ENCODE measurements around the gene PTPA. TPM values are rescaled to one million over a fixed set of nuclear protein-coding genes. Genes with fewer than 3 reads are reported as not detected.
A peak's percentile ranks its signal among the peaks of the same experiment; 100 is the strongest.

PTPA gene
- total and polyA plus RNA-seq, 10 donors: 38.8 to 107 (median 88.5) TPM

GRCh38 chr9:129078691-129079503, 32.3 kb upstream of the PTPA start:
- H3K36me3 ChIP-seq: peaks cover 0 to 3% (median 0%) of the 10 kb centered on the region in 6 donors
- H3K27me3 ChIP-seq (replicated peaks in 1 of 7): no peaks in the 10 kb centered on the region
- H3K4me1 ChIP-seq: peaks cover 16 to 41% (median 26%) of the 10 kb centered on the region in 6 donors
- intact Hi-C loops (cut with DNase I; ENCODE audit: low total_unique reads): no loop called here
- no peaks in the 10 kb centered on the region for H3K9me3 ChIP-seq
- WGBS, 5 donors: 84 to 90% (median 85%) methylated on average over 16 to 18 of the region's 18 CpGs
- H3K4me3 ChIP-seq: no peak overlapping the region
- no peak overlapping the region for H3K27ac ChIP-seq
- no peak for TF ChIP-seq POLR2AphosphoS5 (IDR thresholded peaks at IDR 0.05)
- TF ChIP-seq POLR2A (IDR thresholded peaks at IDR 0.05): no peak
- TF ChIP-seq, protein P1, sequence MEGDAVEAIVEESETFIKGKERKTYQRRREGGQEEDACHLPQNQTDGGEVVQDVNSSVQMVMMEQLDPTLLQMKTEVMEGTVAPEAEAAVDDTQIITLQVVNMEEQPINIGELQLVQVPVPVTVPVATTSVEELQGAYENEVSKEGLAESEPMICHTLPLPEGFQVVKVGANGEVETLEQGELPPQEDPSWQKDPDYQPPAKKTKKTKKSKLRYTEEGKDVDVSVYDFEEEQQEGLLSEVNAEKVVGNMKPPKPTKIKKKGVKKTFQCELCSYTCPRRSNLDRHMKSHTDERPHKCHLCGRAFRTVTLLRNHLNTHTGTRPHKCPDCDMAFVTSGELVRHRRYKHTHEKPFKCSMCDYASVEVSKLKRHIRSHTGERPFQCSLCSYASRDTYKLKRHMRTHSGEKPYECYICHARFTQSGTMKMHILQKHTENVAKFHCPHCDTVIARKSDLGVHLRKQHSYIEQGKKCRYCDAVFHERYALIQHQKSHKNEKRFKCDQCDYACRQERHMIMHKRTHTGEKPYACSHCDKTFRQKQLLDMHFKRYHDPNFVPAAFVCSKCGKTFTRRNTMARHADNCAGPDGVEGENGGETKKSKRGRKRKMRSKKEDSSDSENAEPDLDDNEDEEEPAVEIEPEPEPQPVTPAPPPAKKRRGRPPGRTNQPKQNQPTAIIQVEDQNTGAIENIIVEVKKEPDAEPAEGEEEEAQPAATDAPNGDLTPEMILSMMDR (IDR thresholded peaks at IDR 0.05 in 8 of 11, conservative IDR thresholded peaks at IDR 0.05 in 3 of 11): no peak
- no peak for DNase-seq

DNA sequence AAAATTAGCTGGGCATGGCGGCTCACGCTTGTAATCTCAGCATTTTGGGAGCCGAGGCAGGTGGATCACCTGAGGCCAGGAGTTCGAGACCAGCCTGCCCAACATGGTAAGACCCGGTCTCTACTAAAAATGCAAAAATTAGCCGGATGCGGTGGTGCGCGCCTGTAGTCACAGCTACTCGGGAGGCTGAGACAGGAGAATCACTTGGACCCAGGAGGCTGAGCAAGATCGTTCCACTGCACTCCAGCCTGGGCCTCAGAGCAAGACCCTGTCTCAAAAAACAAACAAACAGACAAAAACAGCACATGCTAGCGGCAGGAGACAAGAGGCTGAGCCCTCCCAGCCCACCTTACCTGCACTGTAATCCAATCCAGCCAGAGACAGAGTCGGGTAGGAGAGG, 31.4 kb upstream of the PTPA start:
- 86 to 91% (median 87%) methylated on average over 13 of the region's 13 CpGs for WGBS, 5 donors
- TF ChIP-seq POLR2AphosphoS5 (IDR thresholded peaks at IDR 0.05): no peak
- TF ChIP-seq, protein P1 (IDR thresholded peaks at IDR 0.05 in 8 of 11, conservative IDR thresholded peaks at IDR 0.05 in 3 of 11): no peak
- no peak for TF ChIP-seq POLR2A (IDR thresholded peaks at IDR 0.05)
- Histone ChIP-seq H3K4me3 (peak overlapping the region in 6 of 8 donors; percentile 72 to 100 (median 91)), H3K27ac (peak overlapping the region in 3 of 8 donors; percentile 90 to 95 (median 91)), H3K27me3 (replicated peaks in 1 of 7) (no peaks in the 10 kb centered on the region), H3K9me3 (no peaks in the 10 kb centered on the region), H3K36me3 (peaks cover 0 to 12% (median 2%) of the 10 kb centered on the region in 6 donors), H3K4me1 (peaks cover 16 to 45% (median 26%) of the 10 kb centered on the region in 6 donors)
- DNase-seq: no peak
- intact Hi-C loops (cut with DNase I; ENCODE audit: low total_unique reads): no loop called here

- peaks cover 0 to 16% (median 6%) of the 10 kb centered on the region in 6 donors for H3K36me3 ChIP-seq
- WGBS, 5 donors: 5 to 10% (median 7%) methylated on average over 12 of the region's 12 CpGs
- peak overlapping the region; percentile 72 to 100 (median 91) for H3K4me3 ChIP-seq
- intact Hi-C loops (cut with DNase I; ENCODE audit: low total_unique reads): no loop called here
- H3K9me3 ChIP-seq: no peaks in the 10 kb centered on the region
- H3K27me3 ChIP-seq (replicated peaks in 1 of 7): no peaks in the 10 kb centered on the region
- no peak for DNase-seq
- H3K27ac ChIP-seq: peak overlapping the region in 6 of 8 donors; percentile 33 to 95 (median 90)
- H3K4me1 ChIP-seq: peaks cover 16 to 45% (median 26%) of the 10 kb centered on the region in 6 donors
- TF ChIP-seq, protein P1 (IDR thresholded peaks at IDR 0.05 in 8 of 11, conservative IDR thresholded peaks at IDR 0.05 in 3 of 11): no peak
- TF ChIP-seq POLR2A (IDR thresholded peaks at IDR 0.05) (no peak), POLR2AphosphoS5 (IDR thresholded peaks at IDR 0.05) (no peak)
These were observed 31.0 kb upstream of the PTPA start for GRCh38 chr9:129080298-129080600.

- WGBS, 5 donors: 0 to 1% (median 1%) methylated on average over 47 to 70 of the region's 70 CpGs
- Histone ChIP-seq H3K36me3 (peaks cover 0 to 22% (median 12%) of the 10 kb centered on the region in 6 donors), H3K27me3 (replicated peaks in 1 of 7) (no peaks in the 10 kb centered on the region), H3K9me3 (no peaks in the 10 kb centered on the region), H3K4me1 (peaks cover 16 to 45% (median 26%) of the 10 kb centered on the region in 6 donors), H3K27ac (peak within 1 kb of the TSS; percentile 75 to 95 (median 90)), H3K4me3 (peak within 1 kb of the TSS; percentile 72 to 100 (median 91))
- intact Hi-C loops (cut with DNase I; ENCODE audit: low total_unique reads): no loop called here
- TF ChIP-seq POLR2AphosphoS5 (IDR thresholded peaks at IDR 0.05) (peak; percentile 93 to 95 (median 95)), POLR2A (IDR thresholded peaks at IDR 0.05) (no peak)
- TF ChIP-seq, protein P1 (IDR thresholded peaks at IDR 0.05 in 8 of 11, conservative IDR thresholded peaks at IDR 0.05 in 3 of 11): peak in 2 of 11 experiments; percentile 7 to 55
- DNase-seq: peak; percentile 97
These were observed 30.4 kb upstream of the PTPA start, which contains the start of gene DOLPP1 for GRCh38 chr9:129080601-129081387. DOLPP1 (plus strand) TSS chr9:129081111; CDS start chr9:129081132, 21 bp downstream.

Data from spleen (tissue), 11 donors.